ENCODE data around the gene INPP5B.
"Not testable (repeated sequence)": the region's sequence is repeated elsewhere in the genome, so short reads cannot be mapped to it uniquely, and the experiment has no call there.

Gene INPP5B

DNA sequence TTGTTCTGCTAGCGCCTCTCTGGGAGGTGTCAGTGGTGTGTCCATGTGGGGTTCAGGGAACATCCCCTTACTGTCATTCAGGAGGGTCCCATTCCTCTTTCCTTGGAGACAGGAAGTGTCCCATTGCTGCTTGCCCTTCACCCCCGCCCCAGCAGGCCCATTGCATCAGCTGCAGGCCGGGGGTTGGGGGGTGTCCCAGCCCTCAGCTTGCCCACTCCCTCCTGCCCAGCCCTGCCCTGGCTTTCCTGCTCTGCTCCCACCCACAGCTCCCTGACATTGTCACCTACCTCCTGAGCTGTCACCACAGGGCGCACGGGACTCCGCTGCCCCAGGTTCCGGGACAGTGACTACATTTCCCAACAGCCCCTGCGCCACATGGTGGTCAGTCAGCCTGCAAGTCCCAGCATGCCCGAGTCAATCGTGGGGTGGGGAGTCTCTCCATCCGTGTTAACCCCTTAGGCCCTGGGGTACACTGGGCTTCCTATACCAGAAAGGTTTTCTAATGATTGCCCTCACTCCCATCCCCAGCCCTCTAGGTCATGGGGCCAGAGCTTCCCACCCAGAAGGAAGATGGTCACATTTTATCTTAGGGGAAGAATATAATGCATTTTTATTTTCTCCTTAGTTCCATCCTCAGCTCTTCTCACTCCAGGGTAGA, at the start of gene INPP5B:
Gene INPP5B (minus strand): TSS at position 351 of the 658 bp plus-strand sequence. CDS start 745 bp downstream, outside the sequence.
- DNase-seq: peak; percentile 87

DNA sequence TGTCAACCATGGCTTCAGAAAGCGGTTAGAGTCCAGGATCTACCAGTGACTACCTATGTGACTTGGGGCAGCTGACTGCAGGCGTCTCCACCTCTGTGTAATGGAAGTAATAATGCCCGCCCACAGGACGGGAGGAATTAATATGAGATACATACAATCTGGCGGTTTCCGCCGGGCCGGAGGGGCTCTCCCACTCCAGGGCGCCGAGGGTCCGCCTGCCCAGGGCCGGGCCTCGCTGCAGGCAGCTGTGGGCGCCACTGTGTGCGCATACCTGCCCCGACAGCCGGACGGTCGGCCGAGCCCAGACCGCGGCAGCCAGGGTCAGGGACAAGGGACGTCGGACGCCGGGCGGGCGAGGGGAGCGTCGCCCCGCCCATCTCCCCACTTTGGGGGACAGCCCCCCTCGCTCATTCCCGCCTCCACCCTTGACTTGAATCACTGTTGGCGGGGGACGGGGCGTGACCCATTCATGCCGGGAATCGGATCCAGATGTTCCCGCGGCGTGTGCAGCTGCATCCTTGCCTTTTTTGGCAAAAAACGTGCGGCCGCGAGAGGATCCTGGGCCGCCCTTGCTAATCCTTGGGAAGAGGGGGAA, 49.0 kb upstream of the INPP5B start:
- DNase-seq: no peak

DNA sequence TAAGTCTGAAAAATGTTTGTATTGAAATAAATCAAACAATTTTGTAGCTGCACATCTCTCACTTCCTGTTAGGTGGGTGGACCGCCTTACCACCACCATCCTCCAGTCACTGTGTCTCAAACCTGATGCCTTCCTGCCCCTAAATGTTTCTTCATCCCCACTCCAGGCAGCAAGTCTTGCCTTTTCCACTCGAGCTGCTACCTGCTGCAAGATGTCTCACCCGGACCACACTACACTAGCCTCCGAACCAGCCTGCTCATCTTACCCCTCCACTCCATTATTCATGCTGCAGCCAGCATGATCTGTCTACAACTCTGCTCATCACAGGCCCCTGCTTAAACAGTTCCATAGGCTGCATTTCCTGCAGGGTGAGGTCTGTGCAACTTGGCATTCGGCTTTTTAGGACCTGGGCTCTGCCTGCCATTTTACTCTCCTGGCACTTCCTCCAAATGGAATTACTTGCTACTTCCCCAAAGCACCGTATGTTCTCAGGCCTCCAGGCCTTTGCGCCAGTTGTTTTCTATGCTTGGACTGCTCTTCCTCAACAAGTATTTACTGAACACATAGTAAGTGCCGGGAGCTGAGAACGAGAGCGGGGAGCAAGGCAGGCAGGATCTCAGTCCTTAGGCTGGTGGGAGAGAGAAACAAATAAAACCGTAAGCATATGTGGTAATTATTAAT, 48.2 kb upstream of the INPP5B start:
- no peak for DNase-seq

DNA sequence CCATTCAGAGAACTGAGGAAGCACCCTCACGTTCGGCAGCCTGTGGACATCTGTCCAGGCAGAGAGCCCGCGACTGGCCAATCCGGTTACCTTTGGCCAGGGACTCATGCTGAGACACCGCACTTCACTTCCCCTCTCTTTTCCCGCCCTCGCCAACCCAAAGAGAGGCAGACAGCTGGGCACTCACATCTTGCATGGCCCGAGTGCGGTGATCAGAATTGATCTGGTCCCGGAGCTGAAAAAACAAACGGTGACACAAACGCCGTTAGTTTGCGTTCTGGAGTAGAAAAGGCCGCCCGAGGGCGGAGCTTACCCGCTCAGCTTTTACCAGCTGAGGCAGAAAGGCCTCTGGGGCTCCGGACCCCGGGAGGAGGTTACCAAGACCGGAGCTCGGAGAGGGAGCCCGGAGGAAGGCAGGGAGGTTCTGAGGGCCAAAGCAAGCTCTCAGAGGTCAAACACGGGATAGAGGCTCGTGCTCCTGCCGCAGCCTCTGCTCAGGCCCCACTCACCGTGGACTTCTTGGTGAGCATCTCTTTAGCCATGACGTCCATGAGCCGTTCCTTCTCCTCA, 42.6 kb upstream of the INPP5B start:
- DNase-seq: no peak

GRCh38 chr1:37987679-37988078, 40.8 kb upstream of the INPP5B start:
- no peak for DNase-seq

DNA sequence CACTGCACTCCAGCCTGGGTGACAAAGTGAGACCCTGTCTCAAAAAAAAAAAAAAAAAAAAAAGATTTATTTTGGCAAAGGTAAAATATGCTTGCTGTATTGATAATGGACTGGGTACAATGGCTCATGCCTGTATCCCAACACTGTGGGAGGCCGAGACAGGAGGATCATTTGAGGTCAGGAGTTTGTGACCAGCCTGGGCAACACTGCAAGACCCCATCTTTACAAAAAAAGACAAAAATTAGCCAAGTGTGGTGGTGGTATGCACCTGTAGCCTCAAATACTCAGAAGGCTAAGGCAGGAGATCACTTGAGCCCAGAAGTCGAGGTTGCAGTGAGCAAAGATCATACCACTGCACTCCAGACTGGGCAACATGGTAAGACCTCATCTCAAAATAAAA, 36.7 kb upstream of the INPP5B start:
- DNase-seq: no peak

GRCh38 chr1:37978541-37978940, 31.7 kb upstream of the INPP5B start:
- DNase-seq: no peak

DNA sequence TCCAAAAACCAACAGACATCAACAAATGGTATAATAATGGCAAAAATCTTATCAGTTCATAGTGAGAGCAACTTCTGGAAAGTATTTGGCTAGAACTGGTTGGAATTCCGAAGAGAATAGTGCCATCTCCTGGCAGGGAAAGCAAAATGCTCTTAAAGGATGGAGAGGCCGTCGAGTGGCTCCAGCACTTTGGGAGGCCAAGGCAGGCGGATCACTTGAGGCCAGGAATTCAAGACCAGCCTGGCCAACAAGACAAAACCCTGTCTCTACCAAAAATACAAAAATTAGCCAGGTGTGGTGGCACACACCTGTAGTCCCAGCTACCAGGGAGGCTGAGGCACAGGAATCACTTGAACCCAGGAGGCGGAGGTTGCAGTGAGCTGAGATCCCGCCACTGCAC, 28.2 kb upstream of the INPP5B start:
- not testable (repeated sequence) for DNase-seq

DNA sequence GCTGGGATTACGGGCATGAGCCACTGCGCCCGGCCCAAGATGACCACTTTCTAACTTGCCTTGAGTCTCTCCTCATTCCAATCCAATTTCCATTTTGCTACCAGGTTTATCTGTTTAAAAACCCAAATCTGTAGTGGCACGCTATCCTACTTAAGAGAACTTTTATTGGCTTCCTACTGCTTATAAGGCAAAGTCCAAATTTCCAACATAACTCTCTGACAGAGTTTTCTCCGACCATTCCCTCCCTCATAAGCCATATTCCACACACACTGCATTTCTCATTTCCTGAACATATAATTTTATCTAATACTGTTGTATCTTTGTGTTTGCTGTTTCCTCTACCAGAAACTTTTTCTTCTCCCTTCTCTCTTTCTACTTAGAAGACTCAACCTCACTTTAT, 27.7 kb upstream of the INPP5B start:
- DNase-seq: no peak

DNA sequence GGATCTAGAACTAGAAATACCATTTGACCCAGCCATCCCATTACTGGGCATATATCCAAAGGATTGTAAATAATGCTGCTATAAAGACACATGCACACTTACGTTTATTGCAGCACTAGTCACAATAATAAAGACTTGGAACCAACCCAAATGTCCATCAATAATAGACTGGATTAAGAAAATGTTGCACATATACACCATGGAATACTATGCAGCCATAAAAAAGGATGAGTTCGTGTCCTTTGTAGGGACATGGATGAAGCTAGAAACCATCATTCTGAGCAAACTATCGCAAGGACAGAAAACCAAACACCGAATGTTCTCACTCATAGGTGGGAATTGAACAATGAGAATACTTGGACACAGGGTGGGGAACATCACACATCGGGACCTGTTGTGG, 26.8 kb upstream of the INPP5B start:
- DNase-seq: not testable (repeated sequence)

DNA sequence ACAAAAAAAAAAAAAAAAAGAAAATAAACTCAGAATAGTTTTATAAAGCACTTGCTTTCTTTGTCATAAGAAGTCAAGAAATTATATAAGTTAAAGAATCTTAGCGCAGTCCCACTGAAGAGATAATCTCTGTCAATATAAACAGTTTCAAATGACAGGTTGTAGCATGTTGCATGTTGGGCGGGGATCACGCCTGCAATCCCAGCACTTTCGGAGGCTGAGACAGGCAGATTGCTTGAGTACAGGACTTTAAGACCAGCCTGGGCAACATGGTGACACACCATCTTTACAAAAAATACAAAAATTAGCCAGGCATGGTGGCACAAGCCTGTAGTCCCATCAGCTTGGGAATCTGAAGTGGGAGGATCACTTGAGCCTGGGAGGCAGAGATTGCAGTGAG, 18.4 kb upstream of the INPP5B start:
- DNase-seq: no peak

GRCh38 chr1:37964106-37964505, 17.3 kb upstream of the INPP5B start:
- DNase-seq: not testable (repeated sequence)

DNA sequence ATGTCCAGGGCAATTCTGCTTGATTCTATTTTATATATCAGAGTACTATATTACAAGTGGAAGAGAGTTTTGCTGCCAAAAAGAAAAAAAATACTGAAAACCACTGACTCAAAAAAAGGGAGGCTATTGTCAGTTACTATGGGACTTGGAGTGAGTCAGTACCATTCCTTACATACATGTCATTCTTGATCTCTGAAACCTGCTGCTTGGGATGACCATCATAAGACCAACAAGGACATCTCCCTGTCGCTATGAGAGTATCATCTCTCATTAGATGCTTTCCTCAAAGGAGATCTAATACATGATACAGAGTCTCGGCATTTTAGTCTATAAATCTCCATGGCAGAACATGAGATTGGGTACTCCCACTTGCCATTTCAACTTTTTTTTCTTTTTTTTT, 11.8 kb upstream of the INPP5B start:
- DNase-seq: no peak

DNA sequence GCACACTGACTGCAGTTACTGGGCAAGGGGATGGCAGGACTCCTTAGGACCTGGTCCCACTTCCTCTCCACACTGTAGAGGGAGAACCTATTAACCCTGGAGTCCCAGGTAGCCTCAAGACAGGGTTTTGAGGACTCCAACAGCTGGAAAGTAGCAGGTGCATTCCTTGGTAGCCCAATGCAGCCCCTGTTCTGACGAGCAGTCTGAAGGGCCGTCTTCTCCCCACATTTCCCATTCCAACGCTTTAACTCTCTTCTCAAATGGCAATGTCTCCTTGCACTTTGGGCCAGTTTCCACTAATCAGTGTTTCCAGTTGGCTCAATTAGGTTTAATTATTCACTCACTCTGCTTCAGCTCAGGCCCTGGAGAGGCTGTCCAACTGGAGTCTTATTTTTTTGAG, 8.8 kb upstream of the INPP5B start:
- no peak for DNase-seq

GRCh38 chr1:37954316-37954971, 7.6 kb upstream of the INPP5B start:
- no peak for DNase-seq

- no peak for DNase-seq
Observed at GRCh38 chr1:37952738-37953137, 5.9 kb upstream of the INPP5B start.

GRCh38 chr1:37951783-37952624, 5.2 kb upstream of the INPP5B start:
- no peak for DNase-seq

DNA sequence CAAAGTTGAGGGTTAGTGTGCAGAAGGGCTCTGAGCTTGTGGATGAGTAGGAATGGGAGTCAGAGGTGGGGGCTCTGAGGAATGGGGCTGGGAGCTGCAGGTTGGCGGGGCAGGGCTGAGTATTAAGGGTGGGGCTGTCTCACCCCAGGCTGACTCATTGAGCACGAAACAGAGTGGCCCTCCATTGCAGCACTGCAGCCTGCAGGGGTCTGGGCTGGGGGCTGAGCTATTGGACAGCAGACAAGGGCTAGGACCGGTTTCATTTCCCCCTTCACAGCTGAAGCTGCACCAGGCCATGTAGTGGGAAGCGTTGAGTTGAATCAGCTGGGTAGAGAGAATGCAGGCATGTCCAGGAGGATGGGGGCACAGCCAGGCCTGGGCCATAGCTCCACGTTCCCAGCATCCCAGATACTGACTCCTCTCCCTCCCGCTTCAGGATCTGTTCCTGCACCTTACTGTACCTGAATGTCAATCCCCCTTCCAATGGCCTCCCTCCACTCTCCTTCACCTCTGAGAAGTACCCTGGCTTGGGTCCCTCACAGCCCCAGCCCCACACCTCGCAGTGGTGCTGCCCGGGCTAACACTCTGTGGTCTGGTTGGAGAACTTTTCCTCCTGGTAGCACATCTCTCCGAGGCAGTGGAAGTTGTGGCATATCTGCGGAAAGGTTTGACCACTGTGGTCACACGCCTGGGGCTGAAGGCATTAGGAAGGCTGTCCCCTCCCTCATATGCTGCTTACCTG, 4.4 kb upstream of the INPP5B start:
- no peak for DNase-seq

DNA sequence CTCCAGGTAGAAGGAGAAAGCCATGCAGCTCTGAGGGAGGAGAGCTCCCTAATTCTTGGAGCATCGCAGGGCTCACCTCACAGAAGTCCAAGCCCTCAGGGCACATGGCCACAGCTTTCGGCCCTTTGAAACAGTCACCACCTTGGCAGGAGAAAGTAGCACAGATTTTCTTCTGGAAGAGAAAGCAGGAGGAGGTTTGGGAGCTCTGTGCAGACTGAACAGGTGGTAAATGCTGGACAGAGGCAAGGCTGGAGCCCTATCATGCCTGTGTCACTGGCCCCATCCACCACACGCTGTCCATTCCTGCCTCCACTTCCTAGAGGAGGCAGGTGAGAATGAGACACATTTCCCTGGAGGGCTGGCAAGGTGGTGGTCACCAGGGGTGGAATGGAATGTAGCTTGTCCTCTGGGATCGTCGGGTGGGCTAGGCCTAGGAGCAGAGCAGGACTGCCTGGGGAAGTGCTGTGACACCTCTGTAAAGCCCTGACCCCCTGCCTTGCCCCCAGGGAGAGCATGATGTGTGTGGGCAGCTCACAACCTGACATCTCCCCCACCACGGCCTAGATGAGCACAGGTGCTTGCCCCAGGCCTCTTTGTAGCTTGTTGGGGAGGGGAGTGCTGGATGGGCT, 2.8 kb upstream of the INPP5B start:
- DNase-seq: no peak

DNA sequence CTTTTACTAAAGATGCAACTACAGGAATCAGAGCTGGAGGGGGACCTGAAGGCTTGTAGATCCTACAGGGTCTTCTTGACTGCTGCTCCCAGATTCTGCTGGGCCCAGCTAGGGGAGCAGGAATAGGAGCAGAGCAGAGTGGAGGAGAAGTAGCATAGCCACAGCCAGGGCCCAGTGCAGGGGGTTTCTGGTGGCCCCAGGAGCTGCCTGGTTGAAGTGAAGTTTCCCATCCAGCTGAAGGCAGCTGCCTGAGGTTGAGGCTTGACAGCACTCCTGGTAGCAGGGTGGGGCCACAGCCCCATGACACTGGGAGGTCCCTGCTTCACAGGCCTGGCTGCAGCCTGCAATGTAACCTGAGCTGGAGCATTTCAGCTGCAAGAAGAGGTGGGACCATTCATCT, 2.0 kb upstream of the INPP5B start:
- no peak for DNase-seq

DNA sequence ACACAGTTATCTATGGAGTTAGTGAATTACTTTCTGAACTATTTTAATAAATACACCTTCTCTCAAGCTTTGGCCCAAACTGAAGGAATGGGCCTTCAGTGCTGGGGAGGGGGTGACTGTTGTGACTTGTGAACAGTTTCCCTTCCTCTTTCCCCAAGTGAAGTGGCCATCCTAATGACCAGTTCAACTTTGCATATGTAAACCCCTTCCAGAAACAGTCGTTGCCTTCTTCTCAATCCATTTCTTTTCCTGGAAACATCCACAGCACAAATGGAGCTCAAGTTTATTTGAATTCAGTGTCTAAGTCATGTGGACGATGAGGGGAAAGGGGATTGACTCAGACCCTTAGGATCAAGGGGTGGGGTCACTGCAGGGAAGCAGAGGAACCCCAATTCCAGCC, 1.3 kb upstream of the INPP5B start:
- DNase-seq: no peak

Data from NK-92 treated with Interleukin-12 subunit alpha and Interleukin-12 subunit beta, amount 100 ng/mL, for 24 hours (cell line).